Measurements from ENCODE around the gene METTL26. TPM values are rescaled to one million over a fixed set of nuclear protein-coding genes. Genes with fewer than 3 reads are reported as not detected.

METTL26 gene
- total RNA-seq, 1 donor from 2014 or later: 54.4 TPM

Other genes starting within 250 kb of the METTL26 start
- gene NME4, start 239.1 kb downstream of the METTL26 start, total RNA-seq: 27.6 and 50.0 TPM in 2 replicates
- 13.0 and 17.5 TPM in 2 replicates for gene DECR2, start 234.4 kb downstream of the METTL26 start, total RNA-seq
- 20.5 and 72.5 TPM in 2 replicates for gene RAB11FIP3, start 210.7 kb downstream of the METTL26 start, total RNA-seq
- gene CAPN15, start 108.6 kb downstream of the METTL26 start, total RNA-seq: 41.7 and 82.0 TPM in 2 replicates
- 0.05 TPM in 1 of 2 replicates, not detected in the other for gene PRR35, start 75.9 kb downstream of the METTL26 start, total RNA-seq
- 0.85 TPM in 1 of 2 replicates, not detected in the other for gene NHLRC4, start 69.3 kb downstream of the METTL26 start, total RNA-seq
- 30.9 and 68.5 TPM in 2 replicates for gene PIGQ, start 66.3 kb downstream of the METTL26 start, total RNA-seq
- 8.0 and 12.1 TPM in 2 replicates for gene RAB40C, start 46.2 kb downstream of the METTL26 start, total RNA-seq
- 0.35 TPM in 1 of 2 replicates, not detected in the other for gene WFIKKN1, start 5.3 kb downstream of the METTL26 start, total RNA-seq
- 17.6 and 26.4 TPM in 2 replicates for gene MCRIP2, start 5.5 kb upstream of the METTL26 start, total RNA-seq
- 6.9 and 18.5 TPM in 2 replicates for gene WDR90, start 13.1 kb upstream of the METTL26 start, total RNA-seq
- 31.1 and 43.6 TPM in 2 replicates for gene RHOT2, start 31.8 kb upstream of the METTL26 start, total RNA-seq
- 0.94 and 1.6 TPM in 2 replicates for gene RHBDL1, start 39.4 kb upstream of the METTL26 start, total RNA-seq
- 78.5 and 115 TPM in 2 replicates for gene STUB1, start 44.1 kb upstream of the METTL26 start, total RNA-seq
- 33.5 and 52.3 TPM in 2 replicates for gene JMJD8, start 48.0 kb upstream of the METTL26 start, total RNA-seq
- gene WDR24, start 54.1 kb upstream of the METTL26 start, total RNA-seq: 1.4 and 7.9 TPM in 2 replicates
- gene FBXL16, start 69.5 kb upstream of the METTL26 start, total RNA-seq: 0.40 TPM in 1 of 2 replicates, not detected in the other
- gene METRN, start 78.8 kb upstream of the METTL26 start, total RNA-seq: 65.8 and 74.7 TPM in 2 replicates
- gene ANTKMT, start 84.8 kb upstream of the METTL26 start, total RNA-seq: 23.1 and 73.8 TPM in 2 replicates
- gene CCDC78, start 90.1 kb upstream of the METTL26 start, total RNA-seq: 0.69 and 0.70 TPM in 2 replicates
- gene HAGHL, start 90.8 kb upstream of the METTL26 start, total RNA-seq: 10.5 and 24.1 TPM in 2 replicates
- 21.7 and 28.5 TPM in 2 replicates for gene CIAO3, start 104.7 kb upstream of the METTL26 start, total RNA-seq
- 1.3 and 13.5 TPM in 2 replicates for gene MSLN, start 124.4 kb upstream of the METTL26 start, total RNA-seq
- gene RPUSD1, start 152.1 kb upstream of the METTL26 start, total RNA-seq: 22.3 and 35.3 TPM in 2 replicates
- 4.2 and 11.3 TPM in 2 replicates for gene CHTF18, start 152.3 kb upstream of the METTL26 start, total RNA-seq
- not detected in 2 replicates for gene GNG13, start 164.4 kb upstream of the METTL26 start, total RNA-seq